Panc1 (cell line): ENCODE results near the gene SDK1. TPM values are rescaled to one million over a fixed set of nuclear protein-coding genes. Genes with fewer than 3 reads are reported as not detected.

Source experiments
- ATAC-seq: fragments of 200-7000 bp; cut with Tn5 transposase; 2 replicates; pipeline ENCODE4 v1.9.1; 2020; ENCODE audit warnings: mild to moderate bottlenecking, moderate library complexity
- BruUV-seq: library from RNA; stranded (reverse); fragments of 400-500 nt; replicated peaks from 2 replicates; lab custom pipeline; 2021; lab: Mats Ljungman, UMichigan
- CTCF ChIA-PET: fragments of 300-600 bp; sonication (Branson Sonifier 250); formaldehyde crosslinking; loops from one replicate; lab custom pipeline; 2022; ENCODE audit warnings: antibody characterized with exemption; lab: Charles Lee
- POLR2A ChIA-PET: fragments of 300-600 bp; sonication (Branson Sonifier 250); formaldehyde crosslinking; loops from one replicate; lab custom pipeline; 2022; ENCODE audit warnings: antibody characterized with exemption; lab: Charles Lee
- DNase-seq: peaks from one replicate; pipeline ENCODE4 v3.0.0-alpha.2; 2010; ENCODE audit warnings: low read depth, low spot score
- H3K27ac ChIP-seq: 2 replicates; pipeline ENCODE4 v1.5.1; 2011; ENCODE audit warnings: mild to moderate bottlenecking, low read length, inconsistent platforms
- H3K27me3 ChIP-seq: fragments of 200-500 bp; sonication (Bioruptor generic); 2 replicates; pipeline ENCODE4 v1.6.0; 2014; ENCODE audit warnings: low read length, inconsistent platforms; ENCODE audit not compliant: control insufficient read depth, insufficient read depth
- H3K36me3 ChIP-seq: fragments of 200-500 bp; sonication (Bioruptor generic); 2 replicates; pipeline ENCODE4 v1.5.1; 2014; ENCODE audit warnings: inconsistent platforms, mild to moderate bottlenecking, low read length, moderate library complexity; ENCODE audit not compliant: control insufficient read depth, insufficient read depth
- H3K4me1 ChIP-seq: 2 replicates; pipeline ENCODE4 v1.5.1; 2011; ENCODE audit warnings: inconsistent platforms, mild to moderate bottlenecking, low read length, moderate library complexity; ENCODE audit not compliant: control insufficient read depth, insufficient read depth
- H3K4me3 ChIP-seq, 2 experiments: 2 replicates each; pipeline ENCODE4 v1.5.1; 2011 to 2012; ENCODE audit warnings: low read depth in 2 of 2, low read length in 2 of 2, mild to moderate bottlenecking in 2 of 2, inconsistent platforms in 1 of 2, moderate library complexity in 1 of 2
- H3K9me3 ChIP-seq: fragments of 200-500 bp; sonication (Bioruptor generic); 2 replicates; pipeline ENCODE4 v1.5.1; 2014; ENCODE audit warnings: low read depth, mild to moderate bottlenecking, inconsistent platforms, low read length, moderate library complexity; ENCODE audit not compliant: control insufficient read depth, insufficient read depth
- POLR2AphosphoS5 ChIP-seq: IDR thresholded peaks from 2 replicates; pipeline ENCODE4 v1.6.1; 2012; ENCODE audit warnings: mild to moderate bottlenecking, low read depth, low read length, moderate library complexity
- SIN3A ChIP-seq: IDR thresholded peaks from 2 replicates; pipeline ENCODE4 v1.6.1; 2012; ENCODE audit warnings: low read depth, mild to moderate bottlenecking, low read length, moderate library complexity, borderline replicate concordance; ENCODE audit not compliant: insufficient read depth
- TCF7L2 ChIP-seq: IDR thresholded peaks from 2 replicates; pipeline ENCODE4 v1.6.1; 2011; ENCODE audit warnings: mild to moderate bottlenecking, low read depth, low read length, inconsistent platforms
- in situ Hi-C: cut with HindIII; loops from 2 replicates; pipeline ENCODE4 v1.10.0; 2016; ENCODE audit warnings: low sequenced_read_pairs, low pct_unique_long_range_greater_than_20kb
- intact Hi-C: fragments of 100-400 bp; cut with micrococcal nuclease; formaldehyde crosslinking; loops from one replicate; pipeline ENCODE4 v1.10.0; 2022; ENCODE audit not compliant: unreplicated experiment
- total RNA-seq: library from RNA; stranded (reverse); gene quantifications from one replicate; pipeline ENCODE4 v1.2.1, GENCODE V29; 2021; ENCODE audit not compliant: unreplicated experiment
- TF ChIP-seq, protein P1 (sequence below), 2 experiments: IDR thresholded peaks; 2 replicates each; pipeline ENCODE4 v1.6.1; 2011 to 2012; ENCODE audit warnings: low read depth in 2 of 2, control low read depth in 1 of 2, low read length in 1 of 2, mild to moderate bottlenecking in 1 of 2, moderate library complexity in 1 of 2; ENCODE audit not compliant: insufficient read depth in 1 of 2
- TF ChIP-seq, protein P2 (sequence below): fragments of 450-650 bp; IDR thresholded peaks from 2 replicates; pipeline ENCODE4 v1.5.1; 2017; ENCODE audit warnings: mild to moderate bottlenecking

Gene SDK1
- total RNA-seq, 1 experiment from 2014 or later: 47.4 TPM

DNA sequence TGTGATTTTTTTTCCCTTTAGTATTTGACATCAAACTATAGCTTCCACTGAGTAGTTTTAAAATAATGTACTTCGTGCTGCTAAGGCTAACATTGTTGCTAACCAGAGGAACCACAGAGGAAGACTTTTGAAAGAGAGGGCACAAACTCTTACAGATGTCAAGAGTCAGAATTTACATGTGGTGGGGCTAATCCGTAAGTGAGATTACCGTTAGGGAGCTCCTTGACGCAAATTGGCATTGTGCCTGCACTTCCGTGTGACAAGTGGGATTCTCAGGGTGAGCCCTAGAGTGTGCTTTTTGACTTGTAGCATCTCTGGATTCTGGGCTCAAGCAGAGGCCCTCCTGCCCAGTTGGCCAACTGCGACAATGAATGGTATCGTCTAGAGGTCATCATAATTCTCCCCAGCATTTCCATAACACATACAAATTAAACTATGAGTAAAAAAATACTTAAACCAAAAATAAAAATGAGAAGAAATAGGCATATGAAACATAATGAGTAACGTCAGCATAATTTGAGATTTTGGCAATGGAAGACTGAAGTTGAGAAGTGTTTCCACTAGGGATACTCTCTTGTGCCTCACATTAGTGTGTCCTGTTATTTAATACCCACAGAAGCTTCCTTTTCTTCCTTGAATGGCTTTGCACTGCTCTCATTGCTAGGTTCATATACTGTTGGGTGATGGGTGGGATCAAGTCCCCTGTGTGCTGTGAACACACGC is 164.0 kb downstream of the SDK1 start:
- Histone ChIP-seq H3K9me3 (no peaks in the 10 kb centered on the region), H3K27ac (no peak overlapping the region), H3K4me1 (peaks cover 12% of the 10 kb centered on the region), H3K27me3 (no peaks in the 10 kb centered on the region), H3K36me3 (0 out of 2 replicates have a peak, but pooled peaks cover 2% of the 10 kb centered on the region), H3K4me3 (no peak overlapping the region)
- DNase-seq (no peak), ATAC-seq (no peak; the same call in 1 of the 2 replicates)
- in situ Hi-C loops: no loop called here
- POLR2A ChIA-PET: interaction anchor here (0.6 to 0.7 kb wide), 3 partner anchors 10 to 1971 kb away, joined by 3 to 6 read pairs (median 3); no protein-coding TSS in a partner anchor
- TF ChIP-seq, protein P1, sequence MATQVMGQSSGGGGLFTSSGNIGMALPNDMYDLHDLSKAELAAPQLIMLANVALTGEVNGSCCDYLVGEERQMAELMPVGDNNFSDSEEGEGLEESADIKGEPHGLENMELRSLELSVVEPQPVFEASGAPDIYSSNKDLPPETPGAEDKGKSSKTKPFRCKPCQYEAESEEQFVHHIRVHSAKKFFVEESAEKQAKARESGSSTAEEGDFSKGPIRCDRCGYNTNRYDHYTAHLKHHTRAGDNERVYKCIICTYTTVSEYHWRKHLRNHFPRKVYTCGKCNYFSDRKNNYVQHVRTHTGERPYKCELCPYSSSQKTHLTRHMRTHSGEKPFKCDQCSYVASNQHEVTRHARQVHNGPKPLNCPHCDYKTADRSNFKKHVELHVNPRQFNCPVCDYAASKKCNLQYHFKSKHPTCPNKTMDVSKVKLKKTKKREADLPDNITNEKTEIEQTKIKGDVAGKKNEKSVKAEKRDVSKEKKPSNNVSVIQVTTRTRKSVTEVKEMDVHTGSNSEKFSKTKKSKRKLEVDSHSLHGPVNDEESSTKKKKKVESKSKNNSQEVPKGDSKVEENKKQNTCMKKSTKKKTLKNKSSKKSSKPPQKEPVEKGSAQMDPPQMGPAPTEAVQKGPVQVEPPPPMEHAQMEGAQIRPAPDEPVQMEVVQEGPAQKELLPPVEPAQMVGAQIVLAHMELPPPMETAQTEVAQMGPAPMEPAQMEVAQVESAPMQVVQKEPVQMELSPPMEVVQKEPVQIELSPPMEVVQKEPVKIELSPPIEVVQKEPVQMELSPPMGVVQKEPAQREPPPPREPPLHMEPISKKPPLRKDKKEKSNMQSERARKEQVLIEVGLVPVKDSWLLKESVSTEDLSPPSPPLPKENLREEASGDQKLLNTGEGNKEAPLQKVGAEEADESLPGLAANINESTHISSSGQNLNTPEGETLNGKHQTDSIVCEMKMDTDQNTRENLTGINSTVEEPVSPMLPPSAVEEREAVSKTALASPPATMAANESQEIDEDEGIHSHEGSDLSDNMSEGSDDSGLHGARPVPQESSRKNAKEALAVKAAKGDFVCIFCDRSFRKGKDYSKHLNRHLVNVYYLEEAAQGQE (IDR thresholded peaks at IDR 0.05; ENCODE audit: insufficient read depth in 1 of 2, low read depth in 2 of 2, low read length in 1 of 2): no peak
- TF ChIP-seq TCF7L2: no peak
- TF ChIP-seq, protein P2, sequence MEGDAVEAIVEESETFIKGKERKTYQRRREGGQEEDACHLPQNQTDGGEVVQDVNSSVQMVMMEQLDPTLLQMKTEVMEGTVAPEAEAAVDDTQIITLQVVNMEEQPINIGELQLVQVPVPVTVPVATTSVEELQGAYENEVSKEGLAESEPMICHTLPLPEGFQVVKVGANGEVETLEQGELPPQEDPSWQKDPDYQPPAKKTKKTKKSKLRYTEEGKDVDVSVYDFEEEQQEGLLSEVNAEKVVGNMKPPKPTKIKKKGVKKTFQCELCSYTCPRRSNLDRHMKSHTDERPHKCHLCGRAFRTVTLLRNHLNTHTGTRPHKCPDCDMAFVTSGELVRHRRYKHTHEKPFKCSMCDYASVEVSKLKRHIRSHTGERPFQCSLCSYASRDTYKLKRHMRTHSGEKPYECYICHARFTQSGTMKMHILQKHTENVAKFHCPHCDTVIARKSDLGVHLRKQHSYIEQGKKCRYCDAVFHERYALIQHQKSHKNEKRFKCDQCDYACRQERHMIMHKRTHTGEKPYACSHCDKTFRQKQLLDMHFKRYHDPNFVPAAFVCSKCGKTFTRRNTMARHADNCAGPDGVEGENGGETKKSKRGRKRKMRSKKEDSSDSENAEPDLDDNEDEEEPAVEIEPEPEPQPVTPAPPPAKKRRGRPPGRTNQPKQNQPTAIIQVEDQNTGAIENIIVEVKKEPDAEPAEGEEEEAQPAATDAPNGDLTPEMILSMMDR: no peak
- no peak for TF ChIP-seq POLR2AphosphoS5
- no peak for TF ChIP-seq SIN3A
- intact Hi-C loops: no loop called here
- BruUV-seq: no TSS peak
- CTCF ChIA-PET: no interaction called here

DNA sequence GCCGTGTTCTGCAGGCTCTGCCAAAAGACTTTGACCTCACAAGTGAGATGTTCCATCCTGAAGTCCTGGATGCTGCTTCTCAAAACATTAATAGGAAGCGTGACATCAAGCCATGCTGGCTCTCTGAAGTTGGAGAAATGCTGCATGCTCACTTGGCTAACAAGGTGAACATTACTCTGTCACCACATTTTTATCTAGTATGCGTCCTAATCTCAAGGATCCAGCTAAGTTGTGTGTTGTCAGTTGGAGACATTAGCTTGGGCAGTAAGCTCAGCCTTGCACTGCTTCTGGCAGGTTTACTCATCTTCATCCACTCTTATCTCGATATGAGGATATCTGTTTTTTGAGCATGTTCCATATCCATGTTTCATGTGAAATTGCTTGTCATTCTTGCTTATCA is 165.2 kb downstream of the SDK1 start:
- peaks cover 13% of the 10 kb centered on the region for H3K4me1 ChIP-seq
- ATAC-seq: no peak
- no peaks in the 10 kb centered on the region for H3K36me3 ChIP-seq
- ChIA-PET POLR2A (no interaction called here), CTCF (no interaction called here)
- DNase-seq: no peak
- in situ Hi-C loops (no loop called here), intact Hi-C loops (no loop called here)
- H3K9me3 ChIP-seq: no peaks in the 10 kb centered on the region
- no peak overlapping the region for H3K4me3 ChIP-seq
- 0 out of 2 replicates have a peak overlapping the region, but pooled peaks have one; percentile 29 for H3K27ac ChIP-seq
- H3K27me3 ChIP-seq: no peaks in the 10 kb centered on the region
- BruUV-seq: no TSS peak
- TF ChIP-seq SIN3A (no peak), TCF7L2 (no peak), POLR2AphosphoS5 (no peak)
- TF ChIP-seq, protein P2: no peak
- TF ChIP-seq, protein P1 (IDR thresholded peaks at IDR 0.05; ENCODE audit: insufficient read depth in 1 of 2, low read depth in 2 of 2, low read length in 1 of 2): no peak
